Esophagus muscularis mucosa (tissue), 4 donors: Measurements from ENCODE around the gene ANKRD44. TPM values are rescaled to one million over a fixed set of nuclear protein-coding genes. Genes with fewer than 3 reads are reported as not detected.
A peak's percentile ranks its signal among the peaks of the same experiment; 100 is the strongest.

Experiments used
- DNase-seq: peaks from one replicate; pipeline ENCODE4 v3.0.0-alpha.2; 2017; ENCODE audit errors: extremely low spot score
- H3K27ac ChIP-seq, 4 donors: fragments of 200-600 bp; sonication (generic); replicated peaks in 1 of 4; 1 replicate in 3 of 4; 2 replicates in 1 of 4; pipeline ENCODE4 v1.5.1; 2016 to 2019; ENCODE audit warnings: mild to moderate bottlenecking in 1 of 4
- H3K27me3 ChIP-seq, 4 donors: fragments of 200-600 bp; sonication (generic); one replicate each; pipeline versions ENCODE4 v1.5.1 to v1.6.0; 2016 to 2019
- H3K36me3 ChIP-seq, 4 donors: fragments of 200-600 bp; sonication (generic); one replicate each; pipeline ENCODE4 v1.5.1; 2016 to 2019
- H3K4me1 ChIP-seq, 4 donors: fragments of 200-600 bp; sonication (generic); one replicate each; pipeline ENCODE4 v1.5.1; 2016 to 2019
- H3K4me3 ChIP-seq, 4 donors: fragments of 200-600 bp; sonication (generic); 1 replicate in 2 of 4; 2 replicates in 2 of 4; pipeline ENCODE4 v1.5.1; 2016 to 2019; ENCODE audit warnings: mild to moderate bottlenecking in 4 of 4, moderate library complexity in 1 of 4
- H3K9me3 ChIP-seq, 4 donors: fragments of 200-600 bp; sonication (generic); 1 replicate in 3 of 4; 2 replicates in 1 of 4; pipeline ENCODE4 v1.5.1; 2016 to 2019
- EP300 ChIP-seq: sonication (generic); formaldehyde crosslinking; IDR thresholded peaks from one replicate; pipeline ENCODE4 v1.6.1; 2017; ENCODE audit warnings: antibody characterized with exemption
- POLR2A ChIP-seq: fragments of 450-650 bp; IDR thresholded peaks from one replicate; pipeline ENCODE4 v1.6.1; 2017; ENCODE audit warnings: antibody characterized with exemption, moderate library complexity, mild to moderate bottlenecking, low read depth
- POLR2AphosphoS5 ChIP-seq, 2 donors: sonication (generic); formaldehyde crosslinking; IDR thresholded peaks; one replicate each; pipeline ENCODE4 v1.6.1; 2017; ENCODE audit warnings: antibody characterized with exemption in 2 of 2
- WGBS: methylation state at CpG from one replicate; pipeline ENCODE4 v1.1.5; 2018; 5-methylcytosine and 5-hydroxymethylcytosine counted together
- intact Hi-C: fragments of 100-400 bp; cut with DNase I; formaldehyde crosslinking; loops from one replicate; pipeline ENCODE4 v1.15.1; 2023
- total RNA-seq, 4 donors: library from RNA; depleted of rRNA; stranded (reverse); fragments of >200 nt; gene quantifications; one replicate each; pipeline versions ENCODE4 v1.1.0 to v1.2.1, GENCODE V29; 2016
- TF ChIP-seq, protein P1 (sequence below), 3 experiments: fragments of 200-600 bp in 2 of 3; fragments of 450-650 bp in 1 of 3; sonication (generic) in 2 of 3; IDR thresholded peaks; one replicate each; pipeline ENCODE4 v1.5.1; 2017 to 2019; ENCODE audit warnings: antibody characterized with exemption in 3 of 3, mild to moderate bottlenecking in 2 of 3, moderate library complexity in 1 of 3

ANKRD44 gene
- total RNA-seq, 4 donors from 2014 or later: 41.4 to 76.6 (median 48.1) TPM

DNA sequence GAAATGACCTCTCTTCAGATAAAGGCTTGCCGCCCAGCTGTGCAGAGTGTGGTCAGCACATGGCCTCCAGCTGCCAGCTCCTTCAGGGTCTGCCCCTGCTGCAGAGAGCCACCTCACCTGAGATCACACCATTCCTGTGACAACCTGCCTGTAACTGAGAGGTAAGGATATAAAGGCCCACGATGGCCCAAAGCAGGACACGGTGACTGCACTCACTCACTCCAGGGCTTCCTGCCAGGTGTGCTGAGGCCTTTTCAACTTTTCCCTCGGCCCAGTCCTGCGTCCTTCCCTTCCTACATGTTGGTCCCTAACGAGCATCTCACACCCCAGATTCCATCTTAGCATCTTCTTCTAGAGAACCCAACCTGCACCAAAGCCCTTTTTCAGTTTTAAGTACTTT, 36.2 kb downstream of the ANKRD44 start:
- Histone ChIP-seq H3K36me3 (no peaks in the 10 kb centered on the region), H3K9me3 (no peaks in the 10 kb centered on the region), H3K4me3 (no peak overlapping the region), H3K27ac (no peak overlapping the region), H3K27me3 (no peaks in the 10 kb centered on the region), H3K4me1 (peaks cover 5 to 40% (median 36%) of the 10 kb centered on the region in 4 donors)
- no peak for TF ChIP-seq EP300
- TF ChIP-seq, protein P1, sequence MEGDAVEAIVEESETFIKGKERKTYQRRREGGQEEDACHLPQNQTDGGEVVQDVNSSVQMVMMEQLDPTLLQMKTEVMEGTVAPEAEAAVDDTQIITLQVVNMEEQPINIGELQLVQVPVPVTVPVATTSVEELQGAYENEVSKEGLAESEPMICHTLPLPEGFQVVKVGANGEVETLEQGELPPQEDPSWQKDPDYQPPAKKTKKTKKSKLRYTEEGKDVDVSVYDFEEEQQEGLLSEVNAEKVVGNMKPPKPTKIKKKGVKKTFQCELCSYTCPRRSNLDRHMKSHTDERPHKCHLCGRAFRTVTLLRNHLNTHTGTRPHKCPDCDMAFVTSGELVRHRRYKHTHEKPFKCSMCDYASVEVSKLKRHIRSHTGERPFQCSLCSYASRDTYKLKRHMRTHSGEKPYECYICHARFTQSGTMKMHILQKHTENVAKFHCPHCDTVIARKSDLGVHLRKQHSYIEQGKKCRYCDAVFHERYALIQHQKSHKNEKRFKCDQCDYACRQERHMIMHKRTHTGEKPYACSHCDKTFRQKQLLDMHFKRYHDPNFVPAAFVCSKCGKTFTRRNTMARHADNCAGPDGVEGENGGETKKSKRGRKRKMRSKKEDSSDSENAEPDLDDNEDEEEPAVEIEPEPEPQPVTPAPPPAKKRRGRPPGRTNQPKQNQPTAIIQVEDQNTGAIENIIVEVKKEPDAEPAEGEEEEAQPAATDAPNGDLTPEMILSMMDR (IDR thresholded peaks at IDR 0.05): no peak
- no peak for TF ChIP-seq POLR2AphosphoS5 (IDR thresholded peaks at IDR 0.05)
- no peak for TF ChIP-seq POLR2A
- peak; percentile 62 for DNase-seq
- intact Hi-C loops: no loop called here
- 71% methylated on average over 6 of the region's 6 CpGs for WGBS

DNA sequence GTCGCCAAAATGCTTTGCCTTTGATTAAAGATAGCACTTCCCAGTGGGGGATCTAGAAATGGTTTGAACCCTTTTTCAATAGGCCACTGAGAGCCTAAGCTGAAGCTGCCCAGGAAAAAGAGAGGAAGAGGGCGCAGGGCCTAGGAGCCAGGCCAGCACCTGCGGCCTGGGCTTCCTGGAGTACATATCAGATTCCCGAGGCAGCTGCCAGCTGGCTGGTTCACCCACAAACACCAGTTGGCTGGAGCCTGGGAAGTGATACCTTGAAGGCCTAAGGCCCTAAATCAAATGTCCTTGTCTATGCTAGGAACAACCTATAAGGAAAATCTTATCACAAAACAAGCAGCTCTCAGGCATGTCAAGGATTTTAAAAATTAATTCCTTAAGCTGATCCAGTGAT, 37.1 kb downstream of the ANKRD44 start:
- WGBS: 69% methylated on average over 4 of the region's 4 CpGs

DNA sequence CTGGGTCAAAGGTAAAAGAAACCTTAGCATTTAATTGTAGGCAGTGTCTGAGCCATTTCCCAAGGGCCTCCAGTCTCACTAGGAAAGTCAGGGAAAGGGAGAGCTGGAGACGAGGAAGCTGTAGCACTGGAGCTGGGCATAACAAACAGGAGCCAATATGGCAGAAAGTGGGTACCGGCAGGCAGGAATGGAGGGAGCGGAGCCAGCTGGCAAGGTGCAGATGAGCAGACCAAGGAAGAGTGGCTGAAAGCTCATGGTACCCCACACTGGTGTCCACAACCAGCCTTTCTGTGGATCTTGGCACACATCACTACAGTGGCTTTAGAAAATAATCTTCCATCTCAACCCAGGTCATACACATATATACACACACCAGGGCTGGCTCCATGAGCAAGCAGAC, 40.0 kb downstream of the ANKRD44 start:
- 83% methylated on average over 3 of the region's 3 CpGs for WGBS
- DNase-seq: peak; percentile 89

More for the DNA sequence above, 37.1 kb downstream of the ANKRD44 start:
- intact Hi-C loops: no loop called here
- H3K4me1 ChIP-seq: peaks cover 4 to 41% (median 38%) of the 10 kb centered on the region in 4 donors
- TF ChIP-seq, protein P1 (IDR thresholded peaks at IDR 0.05): no peak
- TF ChIP-seq EP300 (no peak), POLR2AphosphoS5 (IDR thresholded peaks at IDR 0.05) (no peak), POLR2A (no peak)
- H3K4me3 ChIP-seq: no peak overlapping the region
- H3K27me3 ChIP-seq: no peaks in the 10 kb centered on the region
- DNase-seq: no peak
- H3K36me3 ChIP-seq: no peaks in the 10 kb centered on the region
- H3K9me3 ChIP-seq: no peaks in the 10 kb centered on the region
- no peak overlapping the region for H3K27ac ChIP-seq

GRCh38 chr2:197269815-197270214, 40.8 kb downstream of the ANKRD44 start:
- peak; percentile 60 for DNase-seq
- Histone ChIP-seq H3K4me3 (no peak overlapping the region), H3K9me3 (no peaks in the 10 kb centered on the region), H3K27me3 (no peaks in the 10 kb centered on the region), H3K27ac (no peak overlapping the region), H3K4me1 (peaks cover 4 to 60% (median 48%) of the 10 kb centered on the region in 4 donors), H3K36me3 (no peaks in the 10 kb centered on the region)
- intact Hi-C loops: no loop called here
- TF ChIP-seq EP300 (no peak), POLR2AphosphoS5 (IDR thresholded peaks at IDR 0.05) (no peak), POLR2A (no peak)
- TF ChIP-seq, protein P1 (IDR thresholded peaks at IDR 0.05): no peak

More for the DNA sequence above, 40.0 kb downstream of the ANKRD44 start:
- TF ChIP-seq, protein P1 (IDR thresholded peaks at IDR 0.05): no peak
- TF ChIP-seq EP300 (no peak), POLR2AphosphoS5 (IDR thresholded peaks at IDR 0.05) (no peak), POLR2A (no peak)
- H3K4me1 ChIP-seq: peaks cover 4 to 53% (median 45%) of the 10 kb centered on the region in 4 donors
- intact Hi-C loops: no loop called here
- H3K4me3 ChIP-seq: no peak overlapping the region
- no peaks in the 10 kb centered on the region for H3K27me3 ChIP-seq
- H3K27ac ChIP-seq: no peak overlapping the region
- H3K36me3 ChIP-seq: no peaks in the 10 kb centered on the region
- no peaks in the 10 kb centered on the region for H3K9me3 ChIP-seq
